ENCODE data around the gene KAT8. TPM values are rescaled to one million over a fixed set of nuclear protein-coding genes. Genes with fewer than 3 reads are reported as not detected.
"Not testable (repeated sequence)": the region's sequence is repeated elsewhere in the genome, so short reads cannot be mapped to it uniquely, and the experiment has no call there.

KAT8 gene
- total RNA-seq, 1 donor from 2014 or later = 41.3 TPM

DNA sequence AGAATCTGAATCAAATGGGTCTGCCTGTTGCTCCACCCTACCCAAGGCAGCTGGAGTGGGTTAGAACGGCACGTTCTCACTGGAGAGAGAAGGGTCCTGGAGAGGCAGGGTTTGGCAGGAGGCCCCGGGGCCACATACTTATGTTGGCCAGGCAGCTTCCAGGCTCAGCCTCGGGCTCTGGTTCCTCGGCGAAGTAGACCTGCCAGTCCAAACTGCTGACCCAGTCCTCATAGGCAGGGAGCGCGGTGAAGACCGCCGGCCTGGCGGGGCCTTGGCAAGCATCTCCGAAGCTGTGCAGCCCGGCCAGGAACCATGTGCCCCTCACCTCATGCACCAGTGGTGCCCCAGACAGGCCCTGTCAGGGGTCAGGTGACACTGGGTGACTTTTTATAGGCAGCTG, 33.5 kb upstream of the KAT8 start:
- no peak for DNase-seq

DNA sequence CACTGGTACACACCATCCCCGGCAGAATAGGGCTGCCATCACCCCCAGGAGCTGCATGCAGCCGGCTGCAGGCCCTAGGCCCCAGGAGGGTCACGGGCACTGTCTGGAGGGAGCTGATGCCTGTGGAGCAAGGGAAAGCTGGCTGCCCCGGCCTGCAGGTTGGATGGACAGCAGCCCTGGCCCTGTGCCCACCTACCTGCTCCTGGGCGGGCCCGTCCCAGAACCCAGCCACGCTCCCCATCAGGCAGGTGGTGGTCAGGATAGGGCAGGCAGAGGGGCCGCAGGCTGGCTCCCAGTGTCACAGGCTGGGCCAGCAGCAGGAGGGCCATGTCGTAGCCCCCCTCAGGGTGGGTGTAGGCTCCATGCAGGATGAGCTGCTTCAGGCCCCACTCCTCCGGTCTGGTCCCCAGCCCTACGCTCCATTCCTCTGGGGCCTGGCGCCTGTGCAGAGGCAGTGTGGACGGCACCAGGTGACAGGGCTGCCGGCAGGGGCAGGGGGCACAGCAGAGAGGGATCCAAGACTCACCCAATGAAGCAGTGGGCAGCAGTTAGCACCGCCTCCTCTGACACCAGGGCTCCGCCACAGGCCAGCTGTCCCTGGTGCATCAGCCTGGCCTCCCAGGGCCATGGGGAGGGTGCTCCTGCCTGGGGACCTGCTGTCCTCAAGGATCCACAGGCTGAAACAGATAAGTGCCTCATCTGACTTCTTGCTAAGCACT, 32.7 kb upstream of the KAT8 start:
- DNase-seq = no peak

DNA sequence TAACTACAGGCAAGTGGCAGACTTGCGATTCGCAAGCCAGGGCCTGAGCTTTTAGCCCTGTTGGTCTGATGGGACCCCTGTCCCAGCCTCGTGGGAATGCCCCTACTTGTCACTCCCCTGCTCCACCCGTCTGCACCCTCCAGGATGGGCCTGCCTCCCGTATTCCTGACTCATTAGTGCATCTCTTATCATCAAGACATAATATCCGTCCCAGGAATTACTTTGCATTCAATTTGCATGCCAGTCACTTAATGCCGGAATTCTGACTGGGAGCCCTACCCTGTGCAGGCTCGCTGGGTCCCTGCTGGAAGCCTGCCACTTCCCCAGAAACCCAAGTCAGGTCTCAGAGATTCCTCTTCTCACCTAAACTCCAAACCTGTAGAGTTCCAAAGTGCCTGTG, 32.1 kb upstream of the KAT8 start:
- DNase-seq = no peak

DNA sequence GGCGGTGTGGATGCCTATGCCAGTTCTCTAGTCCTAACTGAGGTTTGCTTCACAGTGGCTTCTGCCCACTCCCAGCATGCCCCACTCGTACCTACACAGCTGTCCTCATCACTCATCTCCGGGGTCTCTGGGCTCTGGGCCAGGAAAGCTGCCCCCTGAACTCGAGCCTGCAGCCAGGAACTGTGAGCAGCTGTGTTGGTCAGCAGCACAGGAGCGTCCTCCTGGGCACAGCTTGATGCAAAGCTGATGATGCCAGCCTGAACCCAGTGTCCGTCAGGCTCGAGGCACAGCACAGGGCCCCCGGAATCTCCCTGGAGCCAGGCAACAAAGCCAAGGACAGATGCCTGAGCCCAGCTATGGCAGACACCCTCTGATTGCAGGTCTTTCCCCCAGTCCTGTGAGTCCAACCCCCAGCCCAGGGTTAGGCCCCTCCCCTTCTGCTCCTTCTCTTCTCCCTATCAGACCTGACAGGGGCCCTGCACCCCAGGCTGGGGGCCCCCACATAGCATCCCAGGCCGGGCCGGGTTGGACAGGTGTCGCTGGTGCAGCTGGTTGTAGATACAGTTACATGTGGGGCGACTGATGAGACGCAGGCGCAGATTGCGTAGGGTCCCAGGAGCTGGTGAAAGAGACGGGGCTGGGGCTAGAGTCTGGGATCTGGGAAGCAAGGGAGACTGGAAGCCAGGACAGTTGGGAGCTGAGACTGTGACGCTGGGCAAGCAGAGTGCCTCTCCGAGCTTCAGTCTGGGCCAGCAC, 31.4 kb upstream of the KAT8 start:
- no peak for DNase-seq

DNA sequence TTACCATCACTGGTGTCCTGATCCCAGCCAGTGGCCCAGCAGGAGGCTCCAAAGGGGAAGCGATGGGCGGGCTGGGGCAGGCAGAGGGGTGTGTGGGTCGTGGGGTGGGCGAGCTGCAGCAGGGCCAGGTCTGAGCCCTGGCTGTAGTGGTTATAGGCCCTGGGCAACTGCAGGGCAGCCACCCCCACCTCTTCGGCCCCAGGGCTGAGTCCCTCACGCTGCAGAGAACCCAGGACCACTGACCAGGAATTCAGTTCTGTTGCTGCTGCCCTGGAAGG, 30.9 kb upstream of the KAT8 start:
- DNase-seq = no peak

DNA sequence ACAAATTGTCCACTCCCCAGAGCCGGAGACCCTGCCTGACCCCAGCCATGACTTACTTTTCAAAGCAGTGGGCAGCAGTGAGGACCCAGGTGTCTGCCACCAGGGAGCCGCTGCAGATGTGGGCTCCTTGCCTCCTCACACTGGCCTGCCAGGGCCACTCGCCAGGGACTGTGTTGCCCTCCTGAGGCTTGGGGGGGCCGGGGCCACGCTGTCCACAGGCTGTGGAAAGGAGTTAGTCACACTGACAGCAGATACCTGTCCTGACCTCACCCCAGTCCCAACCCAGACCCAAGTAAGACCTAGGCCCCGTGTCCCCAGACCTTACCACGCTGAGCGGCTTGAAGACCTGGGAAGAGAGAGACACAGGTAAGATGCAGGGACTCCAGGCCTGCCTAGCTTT, 30.0 kb upstream of the KAT8 start:
- no peak for DNase-seq

DNA sequence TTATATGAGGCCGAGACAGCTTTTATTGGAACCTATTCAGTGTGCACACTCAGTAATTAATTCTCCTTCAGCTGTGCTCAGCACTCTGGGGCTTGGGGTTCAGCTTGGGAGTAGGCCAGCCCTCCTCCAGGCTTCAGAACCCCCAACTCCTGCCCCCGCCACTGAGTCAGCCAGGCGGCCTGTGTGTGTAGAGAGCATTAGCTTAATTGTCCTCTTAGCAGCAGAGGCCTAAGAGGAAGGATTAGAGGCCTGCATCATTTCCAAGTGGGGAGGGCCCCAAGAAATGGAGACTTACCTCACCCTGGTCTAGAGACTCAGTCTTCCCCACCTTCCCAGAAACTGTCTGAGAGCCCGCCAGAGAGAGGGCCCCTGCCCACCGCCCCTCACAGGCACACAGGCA, 29.5 kb upstream of the KAT8 start:
- no peak for DNase-seq

DNA sequence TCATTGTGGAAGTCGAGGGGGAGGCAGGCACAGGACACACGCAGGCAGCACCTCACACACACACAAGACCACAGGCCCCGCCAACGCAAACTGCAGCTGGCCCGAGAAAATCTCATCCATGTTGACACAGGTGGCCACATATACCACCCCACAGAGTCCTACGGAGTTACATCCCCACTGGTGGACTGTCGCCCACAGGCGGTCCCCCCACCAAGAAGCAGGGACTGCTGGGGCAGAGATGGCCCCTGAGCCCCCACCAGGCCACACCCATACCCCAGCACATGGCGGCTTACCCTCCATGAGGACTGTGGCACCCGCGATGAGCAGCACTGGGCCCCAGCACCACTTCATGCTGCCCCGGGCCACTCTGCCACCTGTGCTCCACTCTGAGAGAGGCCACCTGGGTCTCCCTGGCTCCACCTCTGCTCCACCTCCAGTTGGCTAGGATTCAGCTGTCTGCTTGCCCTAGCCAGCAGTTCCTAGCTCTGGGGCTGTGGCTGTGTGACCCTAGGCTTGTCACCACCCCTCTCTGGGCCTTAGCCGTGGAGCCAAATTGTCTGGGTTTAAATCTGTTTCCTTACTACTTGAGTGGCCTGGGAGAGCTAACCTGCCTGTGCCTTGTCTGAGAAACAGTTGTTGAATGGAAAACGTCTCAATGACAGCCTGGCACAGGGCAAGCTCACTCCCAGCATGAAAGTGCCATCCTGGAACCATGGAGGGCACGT, 28.8 kb upstream of the KAT8 start, which contains the start of gene PRSS53:
Gene PRSS53, minus strand, starts transcription at position 485 of the 725 bp plus-strand sequence. Its CDS starts 134 bp downstream, at position 351.
- DNase-seq = no peak

DNA sequence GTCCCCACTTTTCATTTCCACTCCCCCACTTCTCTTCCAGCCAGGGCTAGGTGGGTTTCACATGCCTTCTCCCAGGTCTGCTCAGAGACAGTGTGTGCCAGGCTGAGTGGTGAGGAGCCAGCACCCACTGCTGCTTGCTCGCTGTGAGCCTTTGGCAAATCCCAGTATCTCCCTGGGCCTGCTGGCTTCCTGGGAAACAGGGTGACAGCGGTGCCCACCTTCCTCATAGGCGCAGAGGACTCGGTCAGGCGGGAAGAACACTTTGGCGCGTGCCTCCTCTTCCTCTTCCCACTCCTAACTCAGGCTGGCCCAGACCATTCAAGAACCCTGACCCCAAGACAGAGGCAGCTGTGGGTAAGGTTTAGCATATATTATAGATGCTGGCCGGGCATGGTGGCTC, 28.3 kb upstream of the KAT8 start:
- no peak for DNase-seq

DNA sequence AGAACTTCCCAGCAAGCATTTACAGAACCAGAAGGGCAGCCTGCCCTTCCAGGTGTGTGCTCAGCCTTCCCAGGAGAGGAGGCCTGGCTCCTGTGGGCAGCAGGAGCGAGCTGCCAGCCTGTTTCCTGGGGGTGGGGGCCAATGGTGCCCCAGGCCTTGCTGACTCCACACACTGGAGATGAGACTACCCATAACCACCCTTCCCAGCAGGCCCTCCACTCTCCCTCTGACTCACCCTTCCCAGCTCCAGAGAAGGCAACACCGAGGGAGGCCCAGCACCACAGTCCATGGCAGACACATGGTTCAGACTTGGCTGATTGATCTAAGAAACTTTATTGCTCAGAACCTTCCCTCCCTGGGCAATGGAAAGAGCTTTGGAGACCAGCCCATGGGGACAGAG, 26.9 kb upstream of the KAT8 start:
- DNase-seq = no peak

DNA sequence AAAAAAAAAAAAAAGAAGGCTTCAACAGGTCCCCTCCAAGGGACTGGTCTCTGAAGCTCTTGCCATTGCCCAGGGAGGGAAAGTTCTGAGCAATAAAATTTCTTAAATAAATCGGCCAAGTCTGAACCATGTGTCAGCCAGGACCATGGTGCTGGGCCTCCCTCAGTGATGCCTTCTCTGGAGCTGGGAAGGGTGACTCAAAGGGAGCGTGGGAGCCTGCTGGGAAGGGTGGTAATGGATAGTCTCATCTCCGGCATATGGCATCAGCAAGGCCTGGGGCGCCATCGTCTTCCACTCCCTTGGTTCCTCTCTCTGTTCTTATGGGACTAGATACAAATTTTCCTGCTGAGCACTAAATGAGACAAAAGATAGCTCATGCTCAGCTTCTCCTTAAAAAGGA, 25.1 kb upstream of the KAT8 start:
- DNase-seq = no peak

DNA sequence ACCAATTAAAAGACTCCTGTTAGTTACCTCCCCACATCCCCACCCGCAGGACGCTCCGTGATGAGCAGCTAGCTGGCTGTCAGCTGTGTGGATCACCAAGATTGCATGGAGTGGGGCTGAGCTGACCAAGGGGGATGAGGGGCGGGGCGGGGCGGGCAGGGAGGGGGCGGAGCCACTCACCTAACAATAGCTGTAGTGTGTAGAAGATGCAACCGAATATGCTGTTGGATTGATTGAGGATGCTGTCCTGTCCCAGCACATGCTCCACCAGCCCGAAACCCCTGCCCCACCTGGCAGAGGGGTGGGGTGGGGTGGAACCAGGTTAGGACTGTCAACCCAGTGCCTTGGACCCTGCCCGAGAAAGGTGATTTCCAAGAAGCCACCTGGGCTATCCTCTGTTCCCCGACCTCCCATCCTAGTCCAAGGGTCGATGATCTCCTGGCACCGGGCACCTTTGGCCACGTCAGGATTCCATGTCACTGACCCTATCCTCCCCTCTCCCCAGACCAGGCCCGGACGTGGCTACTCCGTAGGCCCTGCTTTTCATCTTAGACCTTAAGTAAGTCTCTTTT, 24.2 kb upstream of the KAT8 start:
- no peak for DNase-seq

DNA sequence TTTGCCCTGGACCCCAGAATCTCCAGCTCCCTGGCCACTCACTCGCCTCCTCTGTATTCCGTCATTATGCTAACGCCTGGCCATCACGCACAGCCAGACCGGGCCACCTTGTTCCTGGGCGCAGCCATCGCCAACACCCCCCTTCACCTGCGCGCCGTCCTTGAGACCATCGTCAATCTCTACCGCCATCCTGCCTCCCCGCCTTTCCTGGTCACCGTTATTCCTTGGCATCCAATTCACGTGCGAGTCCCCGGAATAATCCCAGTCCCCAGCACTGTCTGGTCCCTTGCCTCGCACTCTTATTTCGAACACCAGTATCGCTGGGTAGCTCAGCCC, 23.4 kb upstream of the KAT8 start:
- no peak for DNase-seq

DNA sequence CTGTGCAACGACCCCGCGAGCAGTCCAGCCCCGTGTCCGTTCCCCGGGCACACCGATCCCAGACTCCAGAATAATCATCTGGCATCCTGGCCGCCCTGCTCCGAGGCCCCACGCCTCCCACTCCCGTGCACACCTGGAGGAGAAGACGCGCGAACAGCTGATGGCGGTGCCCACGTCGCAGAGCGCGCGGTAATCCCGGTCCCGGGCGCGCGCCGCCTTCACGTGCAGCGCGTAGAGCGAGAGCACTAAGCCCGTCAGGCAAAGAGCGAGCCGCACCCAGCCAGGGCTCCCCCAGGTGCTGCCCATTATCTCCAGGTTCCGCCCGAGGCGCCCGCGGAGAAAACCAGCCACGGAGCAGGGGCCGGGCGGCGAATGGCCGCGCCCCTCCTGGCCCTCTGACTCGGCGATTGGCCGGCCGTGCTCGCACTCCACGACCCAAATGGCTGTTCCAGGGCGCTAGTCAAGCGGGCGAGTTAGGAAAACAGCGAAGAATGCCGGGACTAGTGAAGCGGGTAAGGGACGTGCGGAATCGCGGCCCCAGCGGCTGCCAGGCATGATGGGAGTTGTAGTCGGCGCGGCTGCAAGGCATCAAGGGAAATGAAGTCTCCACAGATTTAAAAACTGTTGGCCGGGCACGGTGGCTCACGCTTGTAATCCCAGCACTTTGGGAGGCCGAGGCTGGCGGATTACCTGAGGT, 22.9 kb upstream of the KAT8 start, which contains the start of gene VKORC1:
Gene VKORC1, minus strand, starts transcription at position 374 of the 697 bp plus-strand sequence. Its CDS starts 68 bp downstream, at position 306.
- DNase-seq = peak; percentile 85

DNA sequence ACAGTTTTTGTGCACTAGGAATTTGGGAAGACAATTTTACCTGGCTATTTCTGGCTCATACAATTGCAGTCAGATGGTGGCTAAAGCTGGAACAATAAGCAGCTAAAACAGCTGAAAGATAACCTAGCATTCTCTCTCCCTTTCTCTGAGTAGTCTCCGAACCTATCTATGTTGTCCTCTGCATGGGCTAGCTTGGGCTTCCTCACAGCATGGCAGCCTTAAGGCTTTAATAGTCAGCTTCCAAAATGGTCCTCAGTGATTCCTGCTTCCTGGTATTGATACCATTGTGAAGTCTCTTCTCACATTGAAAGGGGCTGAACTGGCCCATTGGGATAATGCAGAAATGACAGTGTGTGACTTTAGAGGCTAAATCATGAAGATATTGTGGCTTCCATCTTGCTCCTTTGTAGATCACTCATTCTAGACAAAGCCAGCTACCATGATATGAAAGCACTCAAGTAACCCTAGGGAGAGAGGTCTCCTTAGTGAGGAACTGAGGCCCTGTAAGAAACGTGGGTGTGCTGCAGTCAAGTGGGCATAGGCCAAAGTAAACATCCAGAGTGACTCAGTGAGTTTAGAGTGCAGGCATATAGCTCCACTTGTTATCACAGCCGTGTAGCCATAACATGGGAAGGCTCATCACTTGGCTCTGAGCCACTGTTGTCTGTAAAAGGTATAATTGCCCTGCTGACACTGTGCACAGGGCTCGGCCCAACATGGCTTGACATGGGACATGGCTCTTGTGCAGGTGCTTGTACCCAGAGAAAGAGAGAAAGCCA, 17.4 kb upstream of the KAT8 start:
- no peak for DNase-seq

DNA sequence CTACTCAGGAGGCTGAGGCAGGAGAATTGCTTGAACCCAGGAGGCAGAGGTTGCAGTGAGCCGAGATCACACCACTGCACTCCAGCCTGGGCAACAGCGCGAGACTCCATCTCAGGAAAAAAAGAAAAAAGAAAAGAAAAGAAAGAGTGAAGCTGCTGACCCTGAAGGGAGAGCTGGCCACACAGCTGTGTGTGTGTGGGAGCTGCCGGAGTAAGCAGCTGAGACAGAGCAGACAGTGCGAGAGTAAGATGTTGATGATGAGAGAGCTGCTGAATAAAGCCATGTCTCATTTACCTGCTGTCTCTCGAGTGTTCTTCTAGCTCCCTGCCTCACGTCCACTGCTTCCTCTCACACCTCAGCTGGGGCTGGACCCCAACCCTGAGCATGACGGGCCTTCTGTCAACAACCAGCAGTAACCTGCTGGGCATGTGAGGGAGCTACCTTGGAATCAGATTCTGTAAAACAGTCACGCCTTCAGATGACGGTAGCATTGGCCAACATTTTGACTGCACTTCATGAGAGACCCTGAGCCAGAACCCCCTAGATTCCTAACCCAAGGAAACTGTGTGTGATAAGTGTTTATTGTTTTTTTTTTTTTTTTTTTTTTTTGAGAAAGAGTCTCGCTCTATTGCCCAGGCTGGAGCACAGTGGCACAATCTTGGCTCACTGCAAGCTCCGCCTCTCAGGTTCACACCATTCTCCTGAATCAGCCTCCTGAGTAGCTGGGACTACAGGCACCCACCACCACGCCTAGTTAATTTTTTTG, 16.4 kb upstream of the KAT8 start:
- not testable (repeated sequence) for DNase-seq

DNA sequence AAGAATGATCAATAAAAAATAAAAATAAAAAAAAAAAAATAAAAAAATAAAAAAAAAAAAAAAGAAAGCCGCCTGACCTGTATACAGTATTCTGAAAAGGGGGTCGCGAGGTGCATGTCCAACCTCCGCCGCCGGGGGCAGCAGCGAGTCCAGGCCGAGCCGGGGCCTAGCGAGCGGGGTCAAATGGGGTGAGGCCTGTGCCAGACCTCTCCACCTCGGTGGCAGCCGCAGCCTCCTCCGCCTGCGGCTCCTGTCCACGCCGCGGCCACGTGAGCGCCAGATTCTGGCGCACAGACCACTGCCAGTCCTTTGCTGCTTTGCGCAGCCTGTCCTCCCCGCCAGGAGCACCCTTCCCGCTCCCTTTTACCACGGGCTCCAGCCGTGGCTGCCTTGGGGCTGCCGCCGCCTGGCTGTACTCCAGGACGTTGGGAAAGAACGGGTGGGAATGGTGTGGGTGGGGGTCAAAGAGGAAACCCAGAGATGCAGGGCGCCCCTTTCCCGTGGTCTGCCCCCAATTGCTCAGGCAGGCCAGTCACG, 11.7 kb upstream of the KAT8 start:
- peak; percentile 21 for DNase-seq

DNA sequence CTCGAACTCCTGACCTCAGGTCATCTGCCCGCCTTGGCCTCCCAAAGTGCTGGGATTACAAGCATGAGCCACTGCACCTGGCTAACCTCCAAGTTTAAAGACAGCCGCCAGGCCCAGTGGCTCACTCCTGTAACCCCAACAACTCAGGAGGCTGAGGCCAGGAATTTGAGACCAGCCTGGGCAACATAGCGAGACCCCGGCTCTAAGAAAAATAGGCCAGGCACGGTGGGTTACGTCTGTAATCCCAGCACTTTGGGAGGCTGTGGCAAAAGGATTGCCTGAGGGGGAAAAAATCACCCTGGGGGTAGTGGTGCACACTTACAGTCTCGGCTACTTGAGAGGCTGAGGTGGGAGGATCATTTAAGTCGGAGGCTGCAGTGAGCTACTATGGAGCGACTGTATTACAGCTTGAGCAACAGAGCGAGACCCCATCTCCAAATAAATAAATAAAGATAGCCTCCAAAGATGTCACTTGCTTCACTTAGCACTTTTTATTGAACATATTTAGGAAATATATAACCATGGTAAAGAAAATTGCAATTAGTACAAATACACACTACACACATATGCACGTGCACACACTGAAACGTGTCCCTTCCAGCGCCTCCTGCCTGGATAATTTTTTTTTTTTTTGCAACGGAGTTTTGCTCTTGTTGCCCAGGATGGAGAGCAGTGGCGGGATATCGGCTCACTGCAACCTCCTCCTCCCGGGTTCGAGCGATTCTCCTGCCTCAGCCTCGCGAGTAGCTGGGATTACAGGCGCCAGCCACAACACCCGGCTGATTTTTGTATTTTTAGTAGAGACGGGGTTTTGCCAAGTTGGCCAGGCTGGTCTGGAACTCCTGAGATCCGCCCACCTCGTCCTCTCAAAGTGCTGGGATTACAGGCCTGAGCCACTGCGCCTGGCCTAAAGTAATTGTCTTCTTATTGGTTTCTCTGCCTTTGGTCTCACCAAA, 10.7 kb upstream of the KAT8 start:
- no peak for DNase-seq

DNA sequence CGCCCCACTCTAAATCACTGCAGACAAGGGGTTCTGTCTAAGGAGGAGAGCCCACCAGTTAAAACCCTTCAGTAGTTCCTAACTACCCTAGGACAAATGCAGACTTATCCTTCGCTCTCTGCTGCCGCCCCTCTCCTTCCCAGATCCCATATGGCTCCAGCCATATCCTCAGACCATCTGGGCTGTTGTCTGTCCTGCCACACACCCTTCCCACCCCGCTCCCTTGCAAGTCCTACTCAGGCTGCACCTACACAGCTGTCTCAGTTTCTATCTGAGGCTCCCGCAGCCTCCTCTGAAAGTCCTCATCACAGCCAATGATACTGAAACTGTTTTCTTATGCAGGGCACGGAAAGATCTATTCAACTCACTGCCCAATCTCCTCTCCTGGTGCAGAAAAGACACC, 10.0 kb upstream of the KAT8 start:
- no peak for DNase-seq

All from skin of body (tissue), 2 donors.